Lower leg skin (tissue), 4 donors: Measurements from ENCODE around the gene ERF. TPM values are rescaled to one million over a fixed set of nuclear protein-coding genes. Genes with fewer than 3 reads are reported as not detected.

Experiments
- DNase-seq, 2 donors: peaks; one replicate each; pipeline ENCODE4 v3.0.0-alpha.2; 2019; ENCODE audit warnings: low spot score in 2 of 2
- H3K4me3 ChIP-seq: fragments of 200-600 bp; sonication (generic); 2 replicates; pipeline ENCODE4 v1.5.1; 2017; ENCODE audit warnings: mild to moderate bottlenecking, low read depth; ENCODE audit not compliant: poor library complexity, severe bottlenecking
- POLR2A ChIP-seq, 2 donors: fragments of 450-650 bp; IDR thresholded peaks; one replicate each; pipeline ENCODE4 v1.6.1; 2016 to 2017; ENCODE audit warnings: antibody characterized with exemption in 2 of 2, mild to moderate bottlenecking in 1 of 2, moderate library complexity in 1 of 2
- WGBS, 2 donors: methylation state at CpG; one replicate each; pipeline ENCODE4 v1.1.5; 2018; 5-methylcytosine and 5-hydroxymethylcytosine counted together
- intact Hi-C: fragments of 100-400 bp; cut with DNase I; formaldehyde crosslinking; loops from one replicate; pipeline ENCODE4 v1.15.0; 2023; ENCODE audit warnings: low total_unique reads
- total RNA-seq, 4 donors: library from RNA; depleted of rRNA; stranded (reverse); fragments of >200 nt; gene quantifications; one replicate each; pipeline ENCODE4 v1.1.0, GENCODE V29; 2016
- TF ChIP-seq, protein P1 (sequence below), 3 donors: fragments of 450-650 bp; IDR thresholded peaks; one replicate each; pipeline ENCODE4 v1.5.1; 2016; ENCODE audit warnings: antibody characterized with exemption in 3 of 3, mild to moderate bottlenecking in 3 of 3, moderate library complexity in 2 of 3

The ERF gene
- total RNA-seq, 4 donors from 2014 or later = 29.9 to 44.0 (median 36.9) TPM

DNA sequence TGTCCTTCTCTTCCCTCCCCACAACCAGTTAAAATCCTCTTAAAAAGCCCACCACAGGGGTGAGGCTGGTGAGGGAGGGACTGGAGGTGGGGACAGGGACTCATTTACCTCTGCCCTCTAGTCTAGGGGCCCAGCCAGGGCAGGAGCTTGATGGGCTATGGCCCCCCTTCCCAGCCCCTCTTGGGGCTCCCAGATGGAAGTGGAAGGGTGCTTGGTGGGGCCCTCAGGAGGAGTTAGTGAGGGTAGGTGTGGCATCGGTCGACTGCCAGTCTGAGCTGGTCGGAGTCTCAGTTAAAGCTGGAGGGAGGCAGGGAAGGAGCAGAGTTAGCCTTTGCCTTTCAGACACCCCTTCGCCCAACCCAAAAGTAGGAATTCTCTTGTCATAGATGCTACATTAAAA lies 24.4 kb downstream of the ERF start:
- H3K4me3 ChIP-seq = no peak overlapping the region
- 75 to 83% methylated on average over 4 of the region's 4 CpGs for WGBS, 2 donors
- intact Hi-C loops = loop anchor here (10.0 kb wide), 1 partner anchor 96 kb away; the partner anchor contains the start of gene POU2F2
- DNase-seq = no peak
- no peak for TF ChIP-seq POLR2A (IDR thresholded peaks at IDR 0.05)
- TF ChIP-seq, protein P1, sequence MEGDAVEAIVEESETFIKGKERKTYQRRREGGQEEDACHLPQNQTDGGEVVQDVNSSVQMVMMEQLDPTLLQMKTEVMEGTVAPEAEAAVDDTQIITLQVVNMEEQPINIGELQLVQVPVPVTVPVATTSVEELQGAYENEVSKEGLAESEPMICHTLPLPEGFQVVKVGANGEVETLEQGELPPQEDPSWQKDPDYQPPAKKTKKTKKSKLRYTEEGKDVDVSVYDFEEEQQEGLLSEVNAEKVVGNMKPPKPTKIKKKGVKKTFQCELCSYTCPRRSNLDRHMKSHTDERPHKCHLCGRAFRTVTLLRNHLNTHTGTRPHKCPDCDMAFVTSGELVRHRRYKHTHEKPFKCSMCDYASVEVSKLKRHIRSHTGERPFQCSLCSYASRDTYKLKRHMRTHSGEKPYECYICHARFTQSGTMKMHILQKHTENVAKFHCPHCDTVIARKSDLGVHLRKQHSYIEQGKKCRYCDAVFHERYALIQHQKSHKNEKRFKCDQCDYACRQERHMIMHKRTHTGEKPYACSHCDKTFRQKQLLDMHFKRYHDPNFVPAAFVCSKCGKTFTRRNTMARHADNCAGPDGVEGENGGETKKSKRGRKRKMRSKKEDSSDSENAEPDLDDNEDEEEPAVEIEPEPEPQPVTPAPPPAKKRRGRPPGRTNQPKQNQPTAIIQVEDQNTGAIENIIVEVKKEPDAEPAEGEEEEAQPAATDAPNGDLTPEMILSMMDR (IDR thresholded peaks at IDR 0.05) = no peak

DNA sequence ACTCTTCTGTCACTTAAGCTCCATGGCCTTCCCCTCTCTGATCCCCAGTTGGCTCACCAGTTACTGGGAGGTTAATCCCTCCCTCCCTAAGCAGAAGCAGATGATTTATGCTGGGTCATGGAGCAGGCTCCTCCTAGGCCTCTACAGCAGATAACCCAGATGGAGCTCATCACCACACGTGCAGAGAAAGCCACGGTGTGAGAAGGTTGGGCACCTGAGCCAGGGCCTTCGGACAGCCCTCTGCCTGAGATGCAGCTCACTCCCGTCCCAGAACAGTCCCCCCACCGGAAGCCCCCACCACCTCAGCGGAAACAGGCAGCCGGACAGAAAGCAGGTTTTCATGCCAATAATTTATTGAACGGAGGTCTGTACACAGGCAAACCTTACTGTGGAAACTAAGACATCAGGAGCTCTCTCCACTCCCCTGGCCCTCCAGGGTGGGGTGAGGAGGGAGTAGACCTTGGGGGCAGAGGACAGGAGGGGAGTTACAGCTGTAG lies 25.0 kb downstream of the ERF start:
- no peak for DNase-seq
- 59 to 68% methylated on average over 8 of the region's 8 CpGs for WGBS, 2 donors
- H3K4me3 ChIP-seq = no peak overlapping the region
- TF ChIP-seq, protein P1 (IDR thresholded peaks at IDR 0.05) = no peak
- no peak for TF ChIP-seq POLR2A (IDR thresholded peaks at IDR 0.05)
- intact Hi-C loops = loop anchor here (10.0 kb wide), 1 partner anchor 95 kb away; the partner anchor contains the start of gene POU2F2

DNA sequence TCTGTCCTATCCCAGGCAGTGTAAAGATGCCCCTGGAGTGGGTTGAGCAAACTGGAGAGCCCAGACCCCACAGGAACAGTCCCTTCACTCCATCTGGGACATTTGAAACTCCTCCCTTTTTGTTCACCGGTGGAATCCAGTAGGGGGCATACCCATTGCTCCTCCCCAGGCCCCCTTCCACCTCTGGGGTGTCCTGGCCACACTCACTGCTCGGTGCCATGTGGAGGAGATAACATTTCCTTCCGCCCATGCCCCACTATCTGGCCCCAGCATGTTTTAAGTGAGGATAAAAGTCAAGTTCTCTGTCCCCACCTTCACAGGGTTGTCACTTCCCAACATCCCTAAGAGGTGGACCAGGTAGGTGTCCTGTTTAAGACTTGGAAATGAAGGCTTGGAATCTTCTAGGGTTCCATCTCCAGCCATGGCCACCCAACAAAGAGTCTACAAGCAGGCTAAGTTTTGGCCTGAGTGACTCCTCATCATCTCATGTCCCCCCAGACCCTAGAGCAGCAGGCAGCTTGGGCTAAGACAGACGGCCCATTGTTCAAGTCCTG lies 25.6 kb downstream of the ERF start:
- H3K4me3 ChIP-seq = no peak overlapping the region
- TF ChIP-seq, protein P1 (IDR thresholded peaks at IDR 0.05) = no peak
- TF ChIP-seq POLR2A (IDR thresholded peaks at IDR 0.05) = no peak
- intact Hi-C loops = no loop called here
- 72 to 81% methylated on average over 4 of the region's 4 CpGs for WGBS, 2 donors
- no peak for DNase-seq

DNA sequence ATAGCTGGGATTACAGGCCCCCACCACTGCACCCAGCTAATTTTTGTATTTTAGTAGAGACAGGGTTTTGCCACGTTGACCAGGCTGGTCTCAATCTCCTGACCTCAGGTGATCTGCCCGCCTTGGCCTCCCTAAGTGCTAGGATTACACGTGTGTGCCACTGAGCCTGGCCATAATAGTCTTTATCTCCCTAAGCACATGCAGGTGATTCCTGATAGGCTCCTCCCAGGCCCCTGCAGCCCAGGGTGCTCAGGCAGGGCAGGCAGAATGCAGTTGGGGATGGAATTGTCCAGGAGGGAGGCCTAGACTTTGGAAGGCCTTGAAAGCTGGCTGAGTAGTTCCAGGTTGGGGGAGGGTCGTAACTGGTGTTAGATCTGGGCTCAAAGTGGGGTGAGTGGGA lies 26.3 kb downstream of the ERF start:
- no peak for DNase-seq
- no peak overlapping the region for H3K4me3 ChIP-seq
- intact Hi-C loops = no loop called here
- TF ChIP-seq, protein P1 (IDR thresholded peaks at IDR 0.05) = no peak
- no peak for TF ChIP-seq POLR2A (IDR thresholded peaks at IDR 0.05)
- 78 to 81% methylated on average over 4 of the region's 4 CpGs for WGBS, 2 donors

DNA sequence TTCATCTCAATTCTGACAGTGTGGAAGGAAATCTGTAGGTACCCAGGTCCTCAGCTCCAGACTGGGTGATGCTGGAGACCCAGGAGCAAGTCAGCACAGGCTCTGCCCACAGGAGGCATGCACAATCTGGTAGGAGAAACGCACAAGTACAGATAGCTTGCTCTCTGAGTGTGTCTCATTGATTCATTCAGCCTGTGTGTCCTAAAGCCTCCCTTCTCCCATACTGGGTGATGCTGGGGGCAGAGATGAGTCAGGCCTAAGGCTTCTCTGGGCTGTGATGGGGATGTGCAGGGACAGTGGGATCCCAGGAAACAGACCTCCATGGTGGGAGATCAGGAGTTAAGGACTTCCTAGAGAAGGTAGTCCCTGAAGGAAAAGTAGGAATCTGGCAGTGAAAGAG lies 28.0 kb downstream of the ERF start:
- TF ChIP-seq, protein P1 (IDR thresholded peaks at IDR 0.05) = no peak
- no peak for TF ChIP-seq POLR2A (IDR thresholded peaks at IDR 0.05)
- no peak overlapping the region for H3K4me3 ChIP-seq
- 63 to 71% methylated on average over 1 of the region's 1 CpG for WGBS, 2 donors
- no peak for DNase-seq
- intact Hi-C loops = no loop called here
